OCI-LY3 (cell line): Measurements from ENCODE around the gene THRB.

Experiments used
- CTCF ChIP-seq: fragments of 200-600, 300-600 bp; sonication (generic); IDR thresholded peaks from 2 replicates; pipeline ENCODE4 v1.5.1; 2014; ENCODE audit warnings: antibody characterized with exemption, low read length, low read depth
- EZH2phosphoT487 ChIP-seq: fragments of 200-600 bp; shearing (Covaris generic); IDR thresholded peaks from 2 replicates; pipeline ENCODE4 v1.6.1; 2018; ENCODE audit warnings: antibody characterized with exemption, mixed run types, low read depth

DNA sequence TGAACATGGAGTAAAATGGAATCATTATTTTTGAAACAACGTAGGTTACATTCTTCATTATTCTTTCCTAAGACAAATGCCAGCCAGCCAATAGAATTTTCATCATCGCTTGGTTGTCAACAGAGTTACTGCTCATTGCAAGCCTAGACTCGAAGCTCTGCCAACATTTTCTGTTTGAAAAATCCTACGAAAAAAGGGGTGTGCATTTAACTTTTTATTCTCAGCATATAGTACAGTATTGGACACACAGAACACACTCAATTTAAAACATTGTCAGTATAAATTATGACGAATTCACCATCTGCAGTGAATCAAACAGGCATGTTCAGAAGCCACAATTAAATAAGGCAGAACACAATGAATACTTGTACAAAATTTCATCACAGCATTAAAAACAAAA, 317.4 kb downstream of the THRB start:
- no peak for TF ChIP-seq CTCF
- no peak for TF ChIP-seq EZH2phosphoT487
